A549 treated with Hydrocortisone at 1 μM for 4 hours (cell line): Measurements from ENCODE around the gene RALGDS. TPM values are rescaled to one million over a fixed set of nuclear protein-coding genes. Genes with fewer than 3 reads are reported as not detected.

ENCODE experiments used
- total RNA-seq: library from RNA; stranded (reverse); fragments of 200-300 nt; extraction: Qiagen RNA extraction; gene quantifications from 5 replicates; pipeline ENCODE4 v1.2.3, GENCODE V29; 2022

Gene RALGDS
- total RNA-seq, result 23.7 to 27.9 TPM (median 25.9 TPM) in 5 replicates

DNA sequence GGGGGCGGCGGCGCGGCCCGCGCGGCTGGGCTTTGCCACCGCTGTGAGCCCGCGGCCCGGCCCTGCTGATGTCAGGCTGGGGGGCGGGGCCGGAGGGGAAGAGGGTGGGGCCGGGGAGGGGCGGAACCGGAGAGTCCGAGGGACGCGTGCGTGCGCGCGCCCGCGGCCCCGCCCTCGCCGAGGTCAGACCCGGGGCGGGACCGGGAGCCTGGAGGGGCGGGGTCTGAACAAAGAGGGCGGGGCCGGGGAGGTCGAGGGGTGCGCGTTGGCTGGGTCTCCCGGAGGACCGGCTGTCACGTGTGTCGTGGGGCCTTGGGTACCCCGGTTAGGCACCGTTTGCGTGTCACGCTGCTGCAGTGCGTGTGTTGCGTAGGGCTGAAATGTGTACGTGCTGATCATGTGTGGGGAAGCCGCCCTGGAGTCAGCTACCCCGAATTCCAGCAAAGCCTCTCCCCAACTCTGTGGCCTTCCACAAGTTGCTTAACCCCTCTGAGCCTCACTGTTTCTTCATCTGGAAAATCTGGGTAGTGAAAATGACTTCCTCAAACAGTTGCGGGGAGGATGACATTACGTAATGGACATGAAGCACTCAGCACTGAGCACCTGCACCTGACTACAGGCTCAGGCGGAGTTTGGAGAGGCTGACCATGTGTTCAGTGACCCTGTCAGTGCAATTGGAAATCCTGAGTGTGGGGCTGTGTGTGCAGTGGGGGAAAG is at the start of gene RALGDS:
TSS of gene RALGDS (minus strand) at position 43 of the 717 bp plus-strand sequence. CDS start 86 bp downstream, outside the sequence.

DNA sequence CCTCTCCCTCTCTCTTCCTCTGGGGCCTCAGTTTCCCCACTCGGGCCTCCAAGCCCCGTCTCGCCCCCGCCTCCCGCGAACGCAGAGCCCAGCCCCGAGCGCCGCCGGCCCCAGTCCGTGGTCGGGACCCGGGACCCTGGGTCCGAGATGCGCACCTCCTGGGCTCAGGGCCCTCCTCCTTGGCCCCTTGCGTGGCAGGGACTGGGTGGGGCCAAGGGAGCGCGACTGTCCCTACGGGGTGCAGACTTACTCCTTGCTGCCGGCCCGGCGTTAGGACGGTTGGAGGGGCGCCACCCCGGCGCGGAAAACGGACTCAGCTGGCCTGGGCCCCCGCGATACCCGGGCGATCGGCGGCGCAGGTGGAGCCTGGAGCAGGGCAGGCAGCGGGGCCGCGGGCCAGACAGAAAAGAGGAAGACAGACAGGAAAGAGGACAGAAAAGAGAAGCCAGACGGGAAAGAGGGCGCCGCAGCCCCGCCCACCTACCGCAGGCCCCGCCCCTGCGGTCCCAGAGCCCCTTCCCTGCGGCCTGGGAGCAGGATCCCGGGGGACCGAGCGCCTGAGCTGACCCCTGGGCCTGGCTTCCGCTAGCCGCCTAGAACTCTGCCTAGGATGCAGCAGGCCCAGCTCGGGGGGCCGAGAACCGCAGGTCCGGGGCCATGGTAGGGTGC is 42.6 kb upstream of the RALGDS start, which contains the start of gene GBGT1:
TSS of gene GBGT1 (minus strand) at position 411 of the 669 bp plus-strand sequence. CDS start 1,502 bp downstream, outside the sequence.

DNA sequence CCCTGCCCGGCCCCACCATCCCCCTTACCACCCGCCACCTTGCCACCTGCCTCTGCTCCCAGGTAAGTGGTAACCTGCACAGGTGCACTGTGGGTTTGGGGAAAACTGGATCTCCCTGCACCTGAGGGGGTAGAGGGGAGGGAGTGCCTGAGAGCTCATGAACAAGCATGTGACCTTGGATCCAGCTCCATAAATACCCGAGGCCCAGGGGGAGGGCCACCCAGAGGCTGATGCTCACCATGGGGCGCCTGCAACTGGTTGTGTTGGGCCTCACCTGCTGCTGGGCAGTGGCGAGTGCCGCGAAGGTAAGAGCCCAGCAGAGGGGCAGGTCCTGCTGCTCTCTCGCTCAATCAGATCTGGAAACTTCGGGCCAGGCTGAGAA is 59.3 kb downstream of the RALGDS start, which contains the start of gene CEL:
TSS of gene CEL (plus strand) at position 218 of the 382 bp plus-strand sequence. CDS start at position 240, 22 bp downstream.

Other genes starting within 250 kb of the RALGDS start
- 0.83 to 1.3 TPM (median 1.2 TPM) in 5 replicates for gene AK8, start 243.0 kb downstream of the RALGDS start, total RNA-seq
- 3.8 to 6.1 TPM (median 5.2 TPM) in 5 replicates for gene SPACA9, start 242.3 kb downstream of the RALGDS start, total RNA-seq
- gene TSC1, start 176.6 kb downstream of the RALGDS start, total RNA-seq, result 14.9 to 18.6 TPM (median 15.6 TPM) in 5 replicates
- gene GFI1B, start 142.5 kb downstream of the RALGDS start, total RNA-seq, result 0.07 to 0.20 TPM (median 0.10 TPM) in 5 replicates
- gene GTF3C5, start 90.2 kb downstream of the RALGDS start, total RNA-seq, result 60.6 to 65.1 TPM (median 64.8 TPM) in 5 replicates
- 0.40 to 0.69 TPM (median 0.51 TPM) in 5 replicates for gene CEL, start 59.3 kb downstream of the RALGDS start, total RNA-seq
- gene GBGT1, start 42.7 kb upstream of the RALGDS start, total RNA-seq, result 1.5 to 2.5 TPM (median 1.7 TPM) in 5 replicates
- gene OBP2B, start 88.0 kb upstream of the RALGDS start, total RNA-seq, result not detected in 5 replicates
- not detected in 5 replicates for gene ABO, start 154.0 kb upstream of the RALGDS start, total RNA-seq
- 21.5 to 29.5 TPM (median 24.1 TPM) in 5 replicates for gene SURF6, start 214.9 kb upstream of the RALGDS start, total RNA-seq
- 24.5 to 31.5 TPM (median 29.3 TPM) in 5 replicates for gene MED22, start 226.9 kb upstream of the RALGDS start, total RNA-seq
- 3,185 to 3,532 TPM (median 3,382 TPM) in 5 replicates for gene RPL7A, start 227.0 kb upstream of the RALGDS start, total RNA-seq
- 33.4 to 49.3 TPM (median 45.1 TPM) in 5 replicates for gene SURF1, start 235.2 kb upstream of the RALGDS start, total RNA-seq
- gene SURF2, start 235.3 kb upstream of the RALGDS start, total RNA-seq, result 37.7 to 50.1 TPM (median 45.7 TPM) in 5 replicates